Brain microvascular endothelial cell (primary cell): ENCODE measurements around the gene TM4SF1.

Source experiments
- DNase-seq: peaks from one replicate; pipeline ENCODE4 v3.0.0-alpha.2; 2020
- H3K27ac ChIP-seq: fragments of 250-450 bp; sonication (Bioruptor Pico); 2 replicates; pipeline ENCODE4 v1.5.1; 2020; ENCODE audit warnings: mild to moderate bottlenecking, moderate library complexity
- H3K27me3 ChIP-seq: fragments of 250-450 bp; sonication (Bioruptor Pico); replicated peaks from 2 replicates; pipeline ENCODE4 v1.5.1; 2020; ENCODE audit warnings: mild to moderate bottlenecking
- H3K36me3 ChIP-seq: fragments of 250-450 bp; sonication (Bioruptor Pico); replicated peaks from 2 replicates; pipeline ENCODE4 v1.5.1; 2020; ENCODE audit warnings: mild to moderate bottlenecking
- H3K4me3 ChIP-seq: 2 replicates; pipeline ENCODE4 v1.5.1; 2011; ENCODE audit warnings: low read depth, mild to moderate bottlenecking, control low read depth, low read length, moderate library complexity
- in situ Hi-C: cut with HindIII; loops from 2 replicates; pipeline ENCODE4 v1.10.0; 2017; ENCODE audit warnings: low sequenced_read_pairs, low pct_ligation_motif_present
- TF ChIP-seq, protein P1 (sequence below): IDR thresholded peaks from 2 replicates; pipeline ENCODE4 v1.5.1; 2011; ENCODE audit warnings: low read depth, mild to moderate bottlenecking, moderate library complexity, low read length, control low read depth, inconsistent platforms; ENCODE audit errors: missing control alignments

TM4SF1 gene

DNA sequence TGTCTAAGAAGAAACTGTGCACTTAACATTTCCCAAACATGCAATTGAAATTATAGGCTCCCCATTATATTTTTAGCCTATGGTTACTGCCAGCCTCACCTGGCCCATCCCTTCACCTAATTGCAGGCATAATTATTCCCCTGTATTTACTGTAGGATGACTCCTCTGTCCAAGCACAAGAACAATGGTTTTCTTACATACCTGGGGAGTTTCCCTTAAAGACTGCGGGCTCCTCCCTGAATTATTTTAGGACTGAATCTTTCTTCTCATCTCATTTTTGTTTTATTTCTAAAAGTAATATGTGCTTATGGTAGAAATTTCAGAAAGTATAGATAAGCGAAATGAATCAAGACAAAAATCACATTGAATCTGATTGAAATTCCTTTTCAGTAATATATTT lies 11.4 kb downstream of the TM4SF1 start:
- in situ Hi-C loops, result no loop called here
- no peak overlapping the region for H3K27ac ChIP-seq
- no peak for DNase-seq
- TF ChIP-seq, protein P1, sequence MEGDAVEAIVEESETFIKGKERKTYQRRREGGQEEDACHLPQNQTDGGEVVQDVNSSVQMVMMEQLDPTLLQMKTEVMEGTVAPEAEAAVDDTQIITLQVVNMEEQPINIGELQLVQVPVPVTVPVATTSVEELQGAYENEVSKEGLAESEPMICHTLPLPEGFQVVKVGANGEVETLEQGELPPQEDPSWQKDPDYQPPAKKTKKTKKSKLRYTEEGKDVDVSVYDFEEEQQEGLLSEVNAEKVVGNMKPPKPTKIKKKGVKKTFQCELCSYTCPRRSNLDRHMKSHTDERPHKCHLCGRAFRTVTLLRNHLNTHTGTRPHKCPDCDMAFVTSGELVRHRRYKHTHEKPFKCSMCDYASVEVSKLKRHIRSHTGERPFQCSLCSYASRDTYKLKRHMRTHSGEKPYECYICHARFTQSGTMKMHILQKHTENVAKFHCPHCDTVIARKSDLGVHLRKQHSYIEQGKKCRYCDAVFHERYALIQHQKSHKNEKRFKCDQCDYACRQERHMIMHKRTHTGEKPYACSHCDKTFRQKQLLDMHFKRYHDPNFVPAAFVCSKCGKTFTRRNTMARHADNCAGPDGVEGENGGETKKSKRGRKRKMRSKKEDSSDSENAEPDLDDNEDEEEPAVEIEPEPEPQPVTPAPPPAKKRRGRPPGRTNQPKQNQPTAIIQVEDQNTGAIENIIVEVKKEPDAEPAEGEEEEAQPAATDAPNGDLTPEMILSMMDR, result no peak
- peaks cover 14% of the 10 kb centered on the region for H3K36me3 ChIP-seq
- H3K4me3 ChIP-seq, result no peak overlapping the region
- no peaks in the 10 kb centered on the region for H3K27me3 ChIP-seq

DNA sequence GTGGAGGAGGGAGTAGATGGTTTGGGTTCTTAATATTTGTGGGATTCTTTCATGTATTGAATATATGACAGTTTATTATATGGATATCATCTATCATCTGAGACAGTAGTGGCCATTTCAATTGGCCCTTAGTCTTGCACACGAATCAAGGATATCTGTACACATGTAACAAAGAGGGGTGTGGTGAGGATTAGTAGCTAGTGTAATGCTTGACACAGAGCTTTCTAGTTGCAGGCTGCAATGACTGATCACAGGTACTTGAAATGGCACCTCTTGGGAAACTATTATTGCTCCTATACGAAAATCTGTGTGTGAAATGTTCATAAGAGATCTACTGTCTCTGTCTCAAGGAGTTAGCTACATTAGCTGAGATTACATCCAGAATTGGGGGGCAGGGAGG lies 12.8 kb downstream of the TM4SF1 start:
- Histone ChIP-seq H3K27ac (no peak overlapping the region), H3K27me3 (no peaks in the 10 kb centered on the region), H3K36me3 (peaks cover 4% of the 10 kb centered on the region), H3K4me3 (no peak overlapping the region)
- TF ChIP-seq, protein P1, result no peak
- no peak for DNase-seq
- in situ Hi-C loops, result no loop called here

DNA sequence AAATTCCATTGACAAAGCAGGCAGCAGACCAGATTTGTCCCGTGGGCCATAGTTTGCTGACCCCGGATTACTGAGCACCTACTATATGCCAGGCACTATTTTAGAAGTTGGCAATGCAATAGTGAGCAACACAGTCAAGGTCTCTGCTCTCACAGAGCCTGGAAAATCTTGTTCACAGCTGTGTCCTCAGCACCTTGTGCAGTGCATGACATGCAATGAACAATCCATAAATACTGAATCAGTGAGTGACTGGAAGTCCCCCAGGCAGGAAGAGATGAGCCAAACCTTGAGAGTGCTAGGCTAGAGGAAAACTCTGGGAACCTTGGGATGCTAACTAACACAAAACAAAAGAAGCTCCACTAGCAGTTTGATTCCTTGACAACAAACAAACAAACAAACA lies 14.4 kb downstream of the TM4SF1 start:
- H3K36me3 ChIP-seq, result no peaks in the 10 kb centered on the region
- TF ChIP-seq, protein P1, result no peak
- no peak for DNase-seq
- no peak overlapping the region for H3K27ac ChIP-seq
- no peaks in the 10 kb centered on the region for H3K27me3 ChIP-seq
- in situ Hi-C loops, result no loop called here
- H3K4me3 ChIP-seq, result no peak overlapping the region

DNA sequence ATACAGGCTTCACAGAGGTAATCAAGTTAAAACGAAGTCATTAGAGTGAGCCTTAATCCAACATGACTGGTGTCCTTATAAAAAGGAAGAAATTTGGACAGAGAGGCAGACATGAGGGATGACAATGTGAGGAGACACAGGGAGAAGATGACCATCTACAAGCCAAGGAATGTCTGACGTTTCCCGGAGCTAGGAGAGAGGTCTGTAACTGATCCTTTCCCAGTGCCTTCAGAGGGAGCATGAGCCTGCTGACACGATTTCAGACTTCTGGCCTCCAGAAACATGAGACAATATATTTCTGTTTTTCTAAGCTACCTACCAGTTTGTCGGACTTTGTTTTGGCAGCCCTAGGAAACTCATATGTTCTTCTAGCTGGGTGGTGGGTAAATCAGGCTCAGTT lies 15.1 kb downstream of the TM4SF1 start:
- no peak for DNase-seq
- TF ChIP-seq, protein P1, result no peak
- Histone ChIP-seq H3K4me3 (no peak overlapping the region), H3K27ac (no peak overlapping the region), H3K27me3 (no peaks in the 10 kb centered on the region), H3K36me3 (no peaks in the 10 kb centered on the region)
- in situ Hi-C loops, result no loop called here

DNA sequence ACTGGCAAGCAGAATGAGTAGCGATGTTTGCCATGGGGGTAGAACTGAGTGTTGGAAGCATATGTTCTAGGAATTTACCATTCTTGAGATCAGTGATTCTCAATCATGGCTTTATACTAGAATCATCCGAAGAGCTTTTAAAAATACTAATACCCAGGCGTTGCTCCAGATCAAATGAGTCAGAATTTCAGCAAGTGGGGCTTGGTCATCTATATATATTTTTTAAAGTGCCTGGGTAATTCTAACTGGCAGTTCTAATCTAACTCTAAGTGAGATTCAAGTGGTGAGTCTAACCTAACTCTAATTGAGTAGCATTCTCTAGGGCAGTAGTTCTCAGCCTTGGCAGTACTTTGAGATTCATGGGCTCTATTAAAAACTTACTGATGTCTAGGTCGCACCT lies 20.8 kb downstream of the TM4SF1 start:
- TF ChIP-seq, protein P1, result no peak
- Histone ChIP-seq H3K27ac (no peak overlapping the region), H3K27me3 (no peaks in the 10 kb centered on the region), H3K4me3 (no peak overlapping the region), H3K36me3 (no peaks in the 10 kb centered on the region)
- in situ Hi-C loops, result no loop called here
- DNase-seq, result no peak

DNA sequence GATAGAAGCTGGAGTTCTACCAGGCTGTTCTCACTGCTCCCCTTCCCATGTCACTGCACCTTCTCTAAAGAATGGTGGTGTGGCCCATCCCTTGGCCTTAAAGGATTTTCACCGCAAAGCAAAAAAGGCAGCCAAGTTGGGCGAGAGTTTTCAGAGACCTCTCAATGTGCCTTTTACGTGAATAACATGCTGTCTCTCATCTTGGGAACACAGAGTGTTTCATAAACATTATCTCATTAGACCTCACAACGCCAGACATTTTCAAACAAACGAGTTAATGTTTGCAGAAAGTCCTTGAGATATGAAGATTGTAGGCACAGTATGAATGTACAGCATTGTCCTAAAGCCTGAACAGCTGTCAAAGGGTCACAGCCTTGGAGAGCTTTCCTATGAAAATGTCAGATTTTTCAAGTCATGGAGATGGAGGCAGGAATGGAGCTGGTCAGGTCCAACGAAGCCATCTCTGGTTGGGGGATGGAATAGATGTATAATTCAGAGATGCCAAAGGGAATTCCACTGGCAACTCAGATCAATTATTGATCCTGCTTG lies 21.3 kb downstream of the TM4SF1 start:
- no peak overlapping the region for H3K27ac ChIP-seq
- in situ Hi-C loops, result no loop called here
- no peaks in the 10 kb centered on the region for H3K27me3 ChIP-seq
- TF ChIP-seq, protein P1, result no peak
- H3K36me3 ChIP-seq, result no peaks in the 10 kb centered on the region
- H3K4me3 ChIP-seq, result no peak overlapping the region
- DNase-seq, result no peak
